GM21447 (cell line): Measurements from ENCODE around the gene UMAD1.
"Not testable (repeated sequence)": the region's sequence is repeated elsewhere in the genome, so short reads cannot be mapped to it uniquely, and the experiment has no call there.

Experiments
- ATAC-seq: cut with Tn5 transposase; IDR thresholded peaks from one replicate; pipeline ENCODE4 v1.9.1; 2021; ENCODE audit not compliant: unreplicated experiment

UMAD1 gene

DNA sequence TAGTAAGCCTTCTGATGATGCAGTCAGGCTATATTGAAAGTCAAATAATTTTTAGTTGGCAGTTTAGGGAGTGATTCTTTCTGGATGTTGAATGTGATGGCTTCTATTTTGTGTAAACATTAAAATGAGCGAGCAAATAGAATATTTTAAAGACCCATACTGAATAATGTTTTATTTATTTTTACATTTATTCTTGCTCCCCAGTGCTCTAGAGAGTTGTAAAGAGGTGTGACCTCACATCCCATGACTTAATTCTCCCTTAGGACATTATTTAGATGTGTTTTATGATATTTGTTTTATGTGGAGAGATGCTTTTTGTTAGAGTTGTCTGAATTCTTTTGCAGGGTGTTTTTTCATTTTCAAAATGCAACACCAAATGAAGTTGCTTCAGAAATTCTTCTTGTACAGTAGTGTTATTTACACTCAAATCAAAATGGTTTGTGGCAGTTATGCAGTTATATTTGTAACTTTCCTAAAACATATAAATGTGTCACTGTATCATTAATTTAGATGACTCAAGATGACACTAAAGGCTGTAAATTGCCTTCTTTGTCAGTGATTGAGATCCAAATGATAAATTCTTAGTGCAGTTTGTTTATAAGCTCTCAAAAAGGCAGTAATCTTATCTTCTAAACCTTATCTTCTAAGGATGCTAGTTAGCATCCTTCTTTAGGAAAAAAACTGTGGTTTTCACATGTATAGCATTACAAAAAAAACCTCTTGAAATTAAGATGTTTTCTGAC lies 12.4 kb downstream of the UMAD1 start:
- no peak for ATAC-seq

- no peak for ATAC-seq
These were observed 13.1 kb downstream of the UMAD1 start for GRCh38 chr7:7653593-7654187.

GRCh38 chr7:7654964-7655715 lies 14.6 kb downstream of the UMAD1 start:
- no peak for ATAC-seq

DNA sequence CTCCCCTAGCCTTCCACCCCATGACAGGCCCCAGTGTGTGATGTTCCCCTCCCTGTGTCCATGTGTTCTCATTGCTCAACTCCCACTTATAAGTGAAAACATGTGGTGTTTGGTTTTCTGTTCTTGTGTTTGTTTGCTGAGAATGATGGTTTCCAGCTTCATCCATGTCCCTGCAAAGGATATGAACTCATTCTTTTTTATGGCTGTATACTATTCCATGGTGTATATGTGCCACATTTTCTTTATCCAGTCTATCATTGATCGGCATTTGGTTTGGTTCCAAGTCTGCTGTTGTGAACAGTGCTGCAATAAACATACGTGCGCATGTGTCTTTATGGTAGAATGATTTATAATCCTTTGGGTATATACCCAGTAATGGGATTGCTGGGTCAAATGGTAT lies 15.9 kb downstream of the UMAD1 start:
- not testable (repeated sequence) for ATAC-seq

DNA sequence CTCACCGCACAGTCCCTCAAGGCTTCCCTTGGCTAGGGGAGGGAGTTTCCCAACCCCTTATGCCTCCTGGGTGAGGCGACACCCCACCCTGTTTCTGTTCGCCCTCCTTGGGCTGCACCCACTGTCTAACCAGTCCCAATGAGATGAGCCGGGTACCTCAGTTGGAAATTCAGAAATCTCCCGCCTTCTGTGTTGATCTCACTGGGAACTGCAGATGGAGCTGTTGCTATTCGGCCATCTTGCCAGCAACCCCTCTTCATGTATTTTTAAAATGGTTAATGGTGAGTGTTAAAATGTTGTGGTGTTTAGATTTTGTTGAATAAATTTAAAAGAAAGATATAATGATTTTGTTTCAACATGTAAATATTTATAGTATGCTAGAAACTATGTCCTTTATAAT lies 22.0 kb downstream of the UMAD1 start:
- no peak for ATAC-seq

GRCh38 chr7:7664291-7664690 lies 23.7 kb downstream of the UMAD1 start:
- no peak for ATAC-seq

DNA sequence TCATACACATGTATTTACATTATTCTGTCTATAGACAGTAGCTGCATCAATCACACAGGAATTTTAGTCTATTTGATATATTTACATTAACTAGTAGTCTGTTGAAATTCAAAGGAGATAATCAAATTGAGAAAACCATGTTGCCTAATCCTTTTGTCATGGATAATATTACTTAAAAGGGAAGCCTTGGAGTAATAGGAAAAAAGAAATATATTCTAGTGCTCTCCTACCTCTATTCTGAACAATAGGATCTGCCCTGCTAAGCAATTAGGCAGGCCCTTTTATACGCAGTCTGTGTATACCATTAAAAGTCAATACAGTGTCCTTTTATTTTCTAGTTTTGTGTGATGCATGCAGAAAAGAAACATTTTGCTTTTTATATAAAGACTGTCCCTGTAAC lies 24.5 kb downstream of the UMAD1 start:
- ATAC-seq, result no peak

DNA sequence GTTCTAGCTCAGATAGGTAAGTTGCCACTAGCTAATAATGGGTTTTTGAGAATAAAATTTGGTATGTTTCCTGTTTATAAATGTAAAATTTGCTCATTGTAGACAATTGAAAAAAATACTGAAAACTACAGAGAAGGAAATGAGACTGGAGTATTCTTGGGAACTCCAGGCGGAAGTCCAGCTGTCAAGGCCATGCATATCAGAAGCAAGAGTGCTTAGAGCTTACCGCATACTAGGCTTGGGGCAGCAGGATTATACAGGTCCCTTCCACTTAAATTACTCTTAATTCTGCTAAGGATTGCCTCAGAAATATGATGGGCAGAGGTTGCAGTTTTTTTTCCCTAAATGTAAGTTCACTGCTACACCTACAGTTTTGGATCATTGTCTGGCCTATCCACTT lies 26.6 kb downstream of the UMAD1 start:
- ATAC-seq, result no peak

- no peak for ATAC-seq
These were observed 28.2 kb downstream of the UMAD1 start for GRCh38 chr7:7668706-7669105.

GRCh38 chr7:7670490-7670889 lies 29.9 kb downstream of the UMAD1 start:
- ATAC-seq, result no peak

GRCh38 chr7:7671361-7671760 lies 30.8 kb downstream of the UMAD1 start:
- ATAC-seq, result no peak

- ATAC-seq, result no peak
These were observed 32.1 kb downstream of the UMAD1 start for GRCh38 chr7:7672545-7673239.

DNA sequence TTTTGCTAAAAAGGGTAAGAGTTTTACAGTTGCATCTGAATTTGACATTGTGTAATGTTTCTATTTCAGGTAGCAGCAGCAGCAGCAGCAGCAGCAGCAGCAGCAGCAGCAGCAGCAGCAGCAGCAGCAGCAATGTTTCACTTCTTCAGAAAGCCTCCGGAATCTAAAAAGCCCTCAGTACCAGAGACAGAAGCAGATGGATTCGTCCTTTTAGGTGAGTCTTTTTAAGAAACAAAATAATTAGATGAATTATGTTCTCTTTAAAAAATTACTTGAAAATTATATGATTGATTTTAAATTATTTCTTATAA lies 32.6 kb downstream of the UMAD1 start:
- ATAC-seq, result no peak

DNA sequence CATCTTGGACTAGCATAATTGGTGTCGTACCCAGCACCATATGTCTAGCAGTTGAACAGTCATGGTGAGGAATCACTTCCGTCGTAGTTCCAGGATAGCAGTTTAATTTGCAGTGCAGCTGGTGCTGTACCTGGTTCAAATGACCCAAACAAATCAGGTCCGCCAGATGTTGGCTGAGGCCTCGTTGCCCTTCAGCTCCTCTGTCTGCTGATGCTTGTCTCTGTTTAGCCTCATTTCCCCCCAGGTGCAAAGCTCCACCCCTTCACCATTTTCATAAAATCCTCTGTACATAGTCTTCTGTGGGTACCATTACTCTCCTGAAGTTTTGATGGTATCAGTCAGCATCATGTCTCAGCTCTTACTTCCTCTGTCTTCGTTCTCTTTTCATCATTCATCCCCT lies 35.1 kb downstream of the UMAD1 start:
- no peak for ATAC-seq

GRCh38 chr7:7679640-7680039 lies 39.1 kb downstream of the UMAD1 start:
- not testable (repeated sequence) for ATAC-seq

DNA sequence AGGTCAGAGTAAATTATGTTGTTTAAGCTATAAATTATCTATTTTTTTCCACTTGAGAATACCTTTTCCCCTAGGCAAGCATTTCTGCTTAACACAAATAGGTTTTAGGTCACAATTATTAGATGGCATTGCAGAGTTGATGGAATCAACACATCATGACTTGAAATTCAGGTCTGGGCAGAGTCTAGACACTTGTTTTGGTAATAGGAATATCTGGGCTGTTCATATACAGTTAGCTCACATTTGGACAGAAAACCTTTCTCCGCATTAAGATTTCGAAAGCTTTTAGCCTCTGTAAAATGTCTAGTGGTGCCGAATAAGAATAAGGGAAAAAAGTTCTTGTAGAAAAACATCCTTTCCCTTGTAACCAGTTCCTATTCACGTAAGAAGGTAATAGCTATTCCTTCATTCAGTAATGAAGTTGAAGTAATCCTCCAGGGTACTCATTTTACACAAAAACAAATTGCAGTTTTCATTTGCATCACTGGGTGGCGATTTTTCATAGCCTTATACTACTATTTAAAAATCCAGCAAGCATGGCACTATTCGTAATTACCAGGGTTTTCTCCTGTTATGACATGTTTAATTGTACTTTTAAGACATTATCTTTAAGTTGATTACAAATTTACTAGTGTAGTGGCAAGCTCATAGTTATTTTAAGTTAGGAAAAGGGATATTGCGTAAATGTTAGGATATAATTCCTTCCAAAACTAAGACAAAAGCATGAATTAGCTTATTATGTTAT lies 40.8 kb downstream of the UMAD1 start:
- peak; percentile 89 for ATAC-seq

DNA sequence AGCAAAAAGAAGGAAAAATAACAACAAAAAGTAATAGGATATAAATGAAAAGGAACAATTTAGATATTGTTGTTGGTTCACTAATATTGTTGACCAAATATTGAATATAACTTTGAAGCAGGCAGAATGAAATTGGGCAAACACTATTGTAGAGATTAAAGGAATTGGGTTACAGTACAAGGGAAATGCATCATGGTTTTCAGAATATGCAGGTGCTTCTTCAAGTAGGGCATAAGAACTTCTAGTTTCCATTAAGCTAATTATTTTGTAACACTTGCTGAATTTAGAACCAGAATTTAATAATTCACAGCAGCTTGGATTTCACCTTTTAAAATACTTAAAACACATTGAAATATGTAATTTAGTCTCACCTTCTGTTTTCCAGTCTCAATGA lies 41.4 kb downstream of the UMAD1 start:
- ATAC-seq, result no peak

- ATAC-seq, result no peak
These were observed 42.3 kb downstream of the UMAD1 start for GRCh38 chr7:7682861-7683260.

GRCh38 chr7:7686811-7687508 lies 46.4 kb downstream of the UMAD1 start:
- ATAC-seq, result no peak

DNA sequence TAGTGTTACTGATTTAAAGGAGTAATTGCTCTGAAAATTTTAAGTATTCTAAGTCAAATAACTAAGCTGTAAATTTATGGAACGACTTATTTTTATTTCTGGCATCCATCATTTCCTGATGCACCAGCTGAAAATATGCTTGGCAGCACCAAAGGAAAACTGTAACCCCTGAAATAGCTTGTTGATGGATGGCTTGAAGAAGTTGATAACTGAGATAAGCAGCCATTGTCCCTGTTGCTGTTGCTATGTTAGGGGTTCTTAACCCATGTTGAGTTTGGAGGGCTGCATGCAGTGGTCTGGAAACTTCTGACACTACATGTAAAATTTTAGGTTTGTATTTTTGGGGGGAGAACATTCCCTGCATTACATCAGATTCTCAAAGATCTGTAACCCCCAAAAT lies 47.2 kb downstream of the UMAD1 start:
- ATAC-seq, result no peak
